Osteocyte (in vitro differentiated cells): ENCODE data around the gene PLA2R1. TPM values are rescaled to one million over a fixed set of nuclear protein-coding genes. Genes with fewer than 3 reads are reported as not detected.
A peak's percentile ranks its signal among the peaks of the same experiment; 100 is the strongest.

Experiments
- DNase-seq: peaks from one replicate; pipeline ENCODE4 v3.0.0; 2021; ENCODE audit warnings: mixed read lengths; ENCODE audit not compliant: unreplicated experiment; ENCODE audit errors: extremely low spot score
- H3K27ac Mint-ChIP-seq: one replicate; pipeline ENCODE4 v1.8.0; 2021; ENCODE audit warnings: mild to moderate bottlenecking, mixed read lengths; ENCODE audit not compliant: unreplicated experiment
- H3K27me3 Mint-ChIP-seq: one replicate; pipeline ENCODE4 v1.8.0; 2021; ENCODE audit warnings: mixed read lengths; ENCODE audit not compliant: unreplicated experiment
- H3K36me3 Mint-ChIP-seq: one replicate; pipeline ENCODE4 v1.8.0; 2021; ENCODE audit warnings: mixed read lengths; ENCODE audit not compliant: unreplicated experiment
- H3K4me1 Mint-ChIP-seq: one replicate; pipeline ENCODE4 v1.8.0; 2021; ENCODE audit warnings: mixed read lengths; ENCODE audit not compliant: unreplicated experiment
- H3K4me3 Mint-ChIP-seq: one replicate; pipeline ENCODE4 v1.8.0; 2021; ENCODE audit warnings: mild to moderate bottlenecking, moderate library complexity, mixed read lengths; ENCODE audit not compliant: unreplicated experiment
- H3K9me3 Mint-ChIP-seq: one replicate; pipeline ENCODE4 v1.8.0; 2021; ENCODE audit warnings: mixed read lengths; ENCODE audit not compliant: unreplicated experiment
- total RNA-seq: library from RNA; stranded (reverse); gene quantifications from 2 replicates; pipeline ENCODE4 v1.2.1, GENCODE V29; 2021
- TF ChIP-seq, protein P1 (sequence below): fragments of 200-600 bp; sonication (generic); IDR thresholded peaks from 2 replicates; pipeline ENCODE4 v1.5.0; 2021; ENCODE audit warnings: antibody characterized with exemption, mild to moderate bottlenecking, moderate library complexity

PLA2R1 gene
- total RNA-seq, 1 donor from 2014 or later: 78.9 TPM

DNA sequence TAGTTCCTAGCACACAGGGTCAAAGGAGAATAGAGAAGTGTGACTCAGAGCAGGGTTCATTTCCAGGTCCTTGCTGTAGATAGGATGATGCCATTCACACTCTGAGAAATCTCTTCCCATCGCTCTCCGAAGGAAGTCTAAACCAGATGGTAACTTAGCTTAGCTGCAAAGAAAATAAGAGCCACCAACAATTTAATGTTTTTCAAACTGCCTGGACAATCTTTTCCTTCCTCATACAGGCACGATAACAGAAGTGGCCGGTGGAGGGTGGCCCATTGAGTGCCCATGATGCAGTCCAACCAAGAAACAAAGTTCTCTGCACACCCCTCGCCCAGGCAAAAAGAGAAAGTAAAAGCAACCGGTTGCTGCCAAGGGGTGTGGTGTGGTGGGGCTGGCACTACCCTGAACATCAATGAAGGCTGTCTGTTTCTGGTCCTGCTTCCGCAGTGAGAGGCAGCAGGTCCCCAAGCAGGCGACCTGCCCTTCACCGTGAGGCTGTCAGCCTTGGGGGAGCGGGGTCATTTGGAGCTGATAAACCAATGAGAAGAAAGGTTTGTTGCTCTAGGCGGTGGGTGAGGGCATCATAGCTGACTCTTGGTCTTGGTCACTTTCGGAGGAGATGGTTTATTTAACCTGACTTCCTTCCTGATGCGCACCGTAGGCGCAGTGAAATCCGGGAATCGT is 158.8 kb downstream of the PLA2R1 start:
- no peak overlapping the region for H3K27ac Mint-ChIP-seq
- TF ChIP-seq, protein P1, sequence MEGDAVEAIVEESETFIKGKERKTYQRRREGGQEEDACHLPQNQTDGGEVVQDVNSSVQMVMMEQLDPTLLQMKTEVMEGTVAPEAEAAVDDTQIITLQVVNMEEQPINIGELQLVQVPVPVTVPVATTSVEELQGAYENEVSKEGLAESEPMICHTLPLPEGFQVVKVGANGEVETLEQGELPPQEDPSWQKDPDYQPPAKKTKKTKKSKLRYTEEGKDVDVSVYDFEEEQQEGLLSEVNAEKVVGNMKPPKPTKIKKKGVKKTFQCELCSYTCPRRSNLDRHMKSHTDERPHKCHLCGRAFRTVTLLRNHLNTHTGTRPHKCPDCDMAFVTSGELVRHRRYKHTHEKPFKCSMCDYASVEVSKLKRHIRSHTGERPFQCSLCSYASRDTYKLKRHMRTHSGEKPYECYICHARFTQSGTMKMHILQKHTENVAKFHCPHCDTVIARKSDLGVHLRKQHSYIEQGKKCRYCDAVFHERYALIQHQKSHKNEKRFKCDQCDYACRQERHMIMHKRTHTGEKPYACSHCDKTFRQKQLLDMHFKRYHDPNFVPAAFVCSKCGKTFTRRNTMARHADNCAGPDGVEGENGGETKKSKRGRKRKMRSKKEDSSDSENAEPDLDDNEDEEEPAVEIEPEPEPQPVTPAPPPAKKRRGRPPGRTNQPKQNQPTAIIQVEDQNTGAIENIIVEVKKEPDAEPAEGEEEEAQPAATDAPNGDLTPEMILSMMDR: no peak
- H3K4me3 Mint-ChIP-seq: peak overlapping the region; percentile 30
- peaks cover 12% of the 10 kb centered on the region for H3K27me3 Mint-ChIP-seq
- H3K9me3 Mint-ChIP-seq: no peaks in the 10 kb centered on the region
- DNase-seq: no peak
- no peaks in the 10 kb centered on the region for H3K36me3 Mint-ChIP-seq
- H3K4me1 Mint-ChIP-seq: peaks cover 17% of the 10 kb centered on the region

GRCh38 chr2:159902722-159903121 is 159.7 kb downstream of the PLA2R1 start:
- Mint-ChIP-seq H3K27me3 (peaks cover 17% of the 10 kb centered on the region), H3K9me3 (no peaks in the 10 kb centered on the region), H3K36me3 (no peaks in the 10 kb centered on the region), H3K4me1 (peaks cover 17% of the 10 kb centered on the region), H3K4me3 (no peak overlapping the region), H3K27ac (no peak overlapping the region)
- TF ChIP-seq, protein P1: no peak
- no peak for DNase-seq

DNA sequence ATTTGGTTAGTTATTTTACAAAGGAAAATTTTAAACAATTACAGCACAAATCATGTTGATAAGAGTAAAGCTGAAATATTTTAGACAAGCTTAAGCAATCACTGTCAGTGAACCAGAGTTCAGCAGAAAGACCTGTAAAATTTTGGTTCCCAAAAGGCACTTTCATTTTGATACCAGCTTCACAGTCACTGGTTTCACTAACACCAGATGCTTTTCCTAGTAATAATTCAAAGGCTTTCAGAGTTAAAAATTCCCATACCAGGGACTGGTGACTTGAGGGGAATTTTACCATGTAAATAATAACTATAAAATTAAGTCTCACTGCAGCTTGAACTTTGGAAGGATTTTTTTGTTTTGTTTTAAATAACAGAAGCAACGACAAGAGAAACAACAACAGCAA is 162.1 kb downstream of the PLA2R1 start:
- TF ChIP-seq, protein P1: no peak
- H3K36me3 Mint-ChIP-seq: no peaks in the 10 kb centered on the region
- peaks cover 24% of the 10 kb centered on the region for H3K27me3 Mint-ChIP-seq
- no peak for DNase-seq
- no peaks in the 10 kb centered on the region for H3K9me3 Mint-ChIP-seq
- H3K27ac Mint-ChIP-seq: no peak overlapping the region
- H3K4me3 Mint-ChIP-seq: no peak overlapping the region
- H3K4me1 Mint-ChIP-seq: peaks cover 17% of the 10 kb centered on the region

DNA sequence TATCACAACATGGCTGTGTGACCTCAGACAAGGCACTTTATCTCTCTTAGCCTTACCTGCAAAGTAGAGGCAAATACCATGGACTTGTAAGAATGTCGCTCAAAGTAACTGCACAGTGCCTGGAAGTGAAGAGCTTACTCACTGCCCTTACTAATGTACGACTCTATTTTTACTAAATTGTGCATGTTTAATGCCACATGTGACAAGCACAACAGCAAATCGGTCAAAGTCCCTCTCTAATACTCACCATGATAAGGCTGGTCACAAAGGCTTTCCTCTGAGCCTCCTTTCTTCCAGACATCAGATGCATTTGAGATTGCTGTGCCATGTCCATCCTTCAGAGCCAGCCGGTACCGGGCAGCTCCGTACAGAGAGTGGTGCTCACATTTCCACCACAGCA is 164.0 kb downstream of the PLA2R1 start:
- TF ChIP-seq, protein P1: no peak
- Mint-ChIP-seq H3K9me3 (no peaks in the 10 kb centered on the region), H3K27ac (no peak overlapping the region), H3K4me1 (peaks cover 10% of the 10 kb centered on the region), H3K36me3 (no peaks in the 10 kb centered on the region), H3K27me3 (peaks cover 24% of the 10 kb centered on the region), H3K4me3 (no peak overlapping the region)
- no peak for DNase-seq

GRCh38 chr2:159897720-159898119 is 164.7 kb downstream of the PLA2R1 start:
- no peak for DNase-seq
- Mint-ChIP-seq H3K4me3 (no peak overlapping the region), H3K36me3 (no peaks in the 10 kb centered on the region), H3K27ac (no peak overlapping the region), H3K27me3 (peaks cover 24% of the 10 kb centered on the region), H3K4me1 (peaks cover 2% of the 10 kb centered on the region), H3K9me3 (no peaks in the 10 kb centered on the region)
- TF ChIP-seq, protein P1: no peak
